Parathyroid adenoma (tissue), 2 donors: ENCODE data around the gene NPY1R.

Experiments
- H2AFZ ChIP-seq: fragments of 300-600 bp; sonication (generic); one replicate; pipeline ENCODE4 v1.7.0; 2017; ENCODE audit warnings: antibody characterized with exemption, mild to moderate bottlenecking
- H3K27ac ChIP-seq: fragments of 300-600 bp; sonication (generic); one replicate; pipeline ENCODE4 v1.7.0; 2017
- H3K27me3 ChIP-seq: fragments of 300-600 bp; sonication (generic); one replicate; pipeline ENCODE4 v1.7.0; 2017; ENCODE audit warnings: low read length; ENCODE audit not compliant: control insufficient read depth, insufficient read depth
- H3K36me3 ChIP-seq: fragments of 300-600 bp; sonication (generic); one replicate; pipeline ENCODE4 v1.7.0; 2017; ENCODE audit warnings: low read length; ENCODE audit not compliant: control insufficient read depth, insufficient read depth
- H3K4me1 ChIP-seq: fragments of 300-600 bp; sonication (generic); one replicate; pipeline ENCODE4 v1.7.0; 2017; ENCODE audit warnings: control low read depth
- H3K4me2 ChIP-seq: fragments of 300-600 bp; sonication (generic); one replicate; pipeline ENCODE4 v1.7.0; 2017; ENCODE audit warnings: low read length
- H3K4me3 ChIP-seq: fragments of 300-600 bp; sonication (generic); one replicate; pipeline ENCODE4 v1.7.0; 2017; ENCODE audit warnings: low read depth, low read length
- H3K79me2 ChIP-seq: fragments of 300-600 bp; sonication (generic); one replicate; pipeline ENCODE4 v1.7.0; 2017; ENCODE audit warnings: control low read depth
- H3K9ac ChIP-seq: fragments of 300-600 bp; sonication (generic); one replicate; pipeline ENCODE4 v1.7.0; 2017; ENCODE audit warnings: mild to moderate bottlenecking
- H3K9me3 ChIP-seq: fragments of 300-600 bp; sonication (generic); one replicate; pipeline ENCODE4 v1.7.0; 2017; ENCODE audit warnings: low read length; ENCODE audit not compliant: control insufficient read depth
- TF ChIP-seq, protein P1 (sequence below): fragments of 300-600 bp; sonication (generic); IDR thresholded peaks from one replicate; pipeline ENCODE4 v1.7.0; 2017; ENCODE audit warnings: antibody characterized with exemption, mild to moderate bottlenecking
- donor health status: primary hyperparathyroidism.

NPY1R gene

DNA sequence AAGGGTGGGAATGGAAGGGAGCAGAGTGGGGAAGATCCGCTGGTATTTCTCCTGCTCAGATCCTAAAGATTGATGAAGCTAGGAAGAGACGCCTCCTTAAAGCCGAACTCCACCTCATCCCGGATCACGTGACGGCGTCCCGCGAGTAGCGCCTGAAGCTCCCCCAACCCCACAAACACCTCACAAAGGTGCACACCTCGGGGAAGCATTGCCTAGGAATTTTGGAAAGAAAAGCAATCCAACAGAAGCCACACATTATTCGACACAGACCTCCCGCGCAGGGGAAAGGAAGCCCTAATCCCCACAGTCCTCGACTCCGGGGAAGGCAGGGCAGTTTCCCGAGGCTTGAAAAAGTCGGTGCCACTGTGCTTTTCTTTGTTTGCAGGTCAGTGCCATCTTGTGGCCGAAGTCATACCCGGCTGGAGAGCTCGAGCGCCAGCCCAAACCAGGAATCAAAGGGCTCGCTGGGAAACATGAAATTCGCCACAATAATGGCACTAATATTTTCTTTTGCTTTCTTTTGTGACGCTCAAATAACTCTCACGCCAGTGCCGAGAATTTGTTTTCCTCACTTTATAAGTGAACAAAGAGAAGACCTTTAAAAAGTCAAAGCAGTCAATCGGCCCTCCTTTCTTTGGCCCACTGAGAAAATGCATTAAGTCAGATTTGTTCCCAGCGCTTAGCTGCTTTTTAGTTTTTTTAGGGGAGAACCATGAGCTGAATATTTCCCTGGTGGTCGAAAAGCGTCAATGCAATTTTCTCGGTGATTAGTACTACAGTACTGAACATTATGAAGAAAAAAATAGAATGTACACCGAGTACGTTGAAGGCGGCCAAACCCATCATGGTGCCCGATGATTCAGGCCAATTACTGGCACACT is at the start of gene NPY1R:
TSS of gene NPY1R (minus strand) at position 71 of the 881 bp plus-strand sequence. CDS start 6,042 bp downstream, outside the sequence.
- no peaks in the 10 kb centered on the region for H3K9me3 ChIP-seq
- H3K4me3 ChIP-seq = peak within 1 kb of the TSS; percentile 74

DNA sequence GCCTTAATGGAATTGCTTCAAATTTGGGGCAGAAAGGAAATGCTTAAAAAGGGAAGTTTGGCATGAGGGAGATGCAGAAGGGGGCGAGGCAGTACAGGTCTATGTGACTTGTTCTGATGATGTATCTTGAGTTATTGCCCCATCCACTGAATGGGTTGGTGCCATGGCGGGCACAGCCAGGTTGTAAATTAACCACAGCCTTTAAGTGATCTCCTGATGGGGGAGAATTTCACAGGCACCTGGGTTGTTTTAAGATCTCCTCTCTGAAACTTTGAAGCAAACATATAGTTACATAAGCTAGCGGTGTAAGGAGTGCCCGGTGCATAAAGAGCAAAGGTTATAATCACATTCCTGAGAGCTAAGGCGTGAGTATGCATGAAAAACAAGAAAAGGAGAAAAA is 48.3 kb upstream of the NPY1R start:
- Histone ChIP-seq H3K4me3 (no peak overlapping the region), H3K27me3 (no peaks in the 10 kb centered on the region), H3K4me1 (no peaks in the 10 kb centered on the region), H2AFZ (no peak overlapping the region), H3K79me2 (no peaks in the 10 kb centered on the region), H3K36me3 (no peaks in the 10 kb centered on the region), H3K9me3 (no peaks in the 10 kb centered on the region), H3K9ac (no peak overlapping the region), H3K4me2 (no peak overlapping the region), H3K27ac (no peak overlapping the region)
- TF ChIP-seq, protein P1, sequence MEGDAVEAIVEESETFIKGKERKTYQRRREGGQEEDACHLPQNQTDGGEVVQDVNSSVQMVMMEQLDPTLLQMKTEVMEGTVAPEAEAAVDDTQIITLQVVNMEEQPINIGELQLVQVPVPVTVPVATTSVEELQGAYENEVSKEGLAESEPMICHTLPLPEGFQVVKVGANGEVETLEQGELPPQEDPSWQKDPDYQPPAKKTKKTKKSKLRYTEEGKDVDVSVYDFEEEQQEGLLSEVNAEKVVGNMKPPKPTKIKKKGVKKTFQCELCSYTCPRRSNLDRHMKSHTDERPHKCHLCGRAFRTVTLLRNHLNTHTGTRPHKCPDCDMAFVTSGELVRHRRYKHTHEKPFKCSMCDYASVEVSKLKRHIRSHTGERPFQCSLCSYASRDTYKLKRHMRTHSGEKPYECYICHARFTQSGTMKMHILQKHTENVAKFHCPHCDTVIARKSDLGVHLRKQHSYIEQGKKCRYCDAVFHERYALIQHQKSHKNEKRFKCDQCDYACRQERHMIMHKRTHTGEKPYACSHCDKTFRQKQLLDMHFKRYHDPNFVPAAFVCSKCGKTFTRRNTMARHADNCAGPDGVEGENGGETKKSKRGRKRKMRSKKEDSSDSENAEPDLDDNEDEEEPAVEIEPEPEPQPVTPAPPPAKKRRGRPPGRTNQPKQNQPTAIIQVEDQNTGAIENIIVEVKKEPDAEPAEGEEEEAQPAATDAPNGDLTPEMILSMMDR = no peak

More for the DNA sequence above, at the start of gene NPY1R:
- H3K9ac ChIP-seq = no peak within 1 kb of the TSS
- H3K36me3 ChIP-seq = no peaks in the 10 kb centered on the region
- TF ChIP-seq, protein P1 = peak; percentile 43
- H3K79me2 ChIP-seq = no peaks in the 10 kb centered on the region
- H3K27ac ChIP-seq = no peak within 1 kb of the TSS
- H3K4me2 ChIP-seq = peak within 1 kb of the TSS; percentile 97
- H3K27me3 ChIP-seq = no peaks in the 10 kb centered on the region
- no peaks in the 10 kb centered on the region for H3K4me1 ChIP-seq
- H2AFZ ChIP-seq = peak within 1 kb of the TSS; percentile 68

DNA sequence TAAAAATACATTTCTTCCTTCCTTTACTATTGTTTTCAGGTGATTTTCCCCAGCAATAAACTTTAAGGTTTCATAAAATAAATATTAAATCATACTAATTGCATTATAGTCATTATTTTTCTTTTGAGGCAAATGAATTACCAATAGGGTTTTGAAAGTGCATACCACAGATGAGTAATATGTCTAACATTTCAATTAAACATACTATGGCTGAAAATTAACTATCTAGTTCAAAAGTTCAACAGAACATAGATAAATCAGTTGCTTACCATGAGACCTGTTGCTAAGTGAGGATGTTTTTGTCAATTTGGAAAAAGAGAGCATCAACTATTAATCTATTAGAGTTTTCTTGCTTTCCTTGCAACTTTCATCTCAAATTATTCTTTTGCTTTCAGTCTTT is 46.3 kb upstream of the NPY1R start:
- Histone ChIP-seq H3K27ac (no peak overlapping the region), H3K36me3 (no peaks in the 10 kb centered on the region), H3K9ac (no peak overlapping the region), H3K27me3 (no peaks in the 10 kb centered on the region), H3K9me3 (no peaks in the 10 kb centered on the region), H3K4me3 (no peak overlapping the region), H3K4me1 (no peaks in the 10 kb centered on the region), H2AFZ (no peak overlapping the region), H3K4me2 (no peak overlapping the region), H3K79me2 (no peaks in the 10 kb centered on the region)
- TF ChIP-seq, protein P1 = no peak

DNA sequence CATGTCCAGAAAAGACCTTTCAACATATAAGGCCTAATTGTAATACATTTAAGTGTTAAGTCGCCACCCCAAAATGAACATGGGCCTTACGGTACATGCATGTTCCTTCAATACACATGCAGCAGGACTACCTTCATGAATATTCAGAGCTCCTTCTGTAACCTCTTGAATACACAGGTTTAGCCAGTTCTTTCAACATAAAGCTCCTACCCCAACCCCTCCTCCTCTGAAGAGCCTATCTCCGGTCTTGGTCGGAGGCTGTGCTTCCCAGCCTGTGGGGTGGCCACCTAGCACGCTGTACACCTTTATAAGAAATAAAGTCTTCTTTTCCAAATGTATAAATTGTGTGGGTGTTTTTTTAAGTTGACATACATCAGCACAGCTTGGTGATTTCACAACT is 39.6 kb upstream of the NPY1R start:
- H3K9me3 ChIP-seq = no peaks in the 10 kb centered on the region
- no peak overlapping the region for H3K9ac ChIP-seq
- no peak overlapping the region for H3K27ac ChIP-seq
- H3K4me2 ChIP-seq = no peak overlapping the region
- H3K27me3 ChIP-seq = no peaks in the 10 kb centered on the region
- no peaks in the 10 kb centered on the region for H3K4me1 ChIP-seq
- H3K79me2 ChIP-seq = no peaks in the 10 kb centered on the region
- TF ChIP-seq, protein P1 = no peak
- no peak overlapping the region for H3K4me3 ChIP-seq
- no peak overlapping the region for H2AFZ ChIP-seq
- H3K36me3 ChIP-seq = no peaks in the 10 kb centered on the region

DNA sequence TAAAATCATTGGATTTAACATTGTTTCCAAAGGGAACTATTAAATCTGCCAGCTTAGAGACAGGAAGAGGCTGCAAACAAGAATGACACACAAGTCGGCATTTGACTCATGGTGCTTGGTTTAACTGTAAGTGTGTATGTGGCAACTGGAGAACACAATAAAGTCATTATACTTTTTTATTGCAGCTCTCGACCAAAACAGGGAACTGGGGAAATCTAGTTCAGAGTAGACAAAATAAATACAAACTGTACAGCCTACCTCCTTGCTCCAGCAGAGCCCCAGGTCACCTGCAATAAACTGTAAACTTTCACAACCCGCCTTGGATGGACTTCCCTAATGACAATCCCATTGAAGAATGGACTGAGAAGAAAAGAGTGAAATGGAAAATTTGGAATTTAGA is 35.3 kb upstream of the NPY1R start:
- Histone ChIP-seq H3K9me3 (no peaks in the 10 kb centered on the region), H3K36me3 (no peaks in the 10 kb centered on the region), H2AFZ (no peak overlapping the region), H3K79me2 (no peaks in the 10 kb centered on the region), H3K4me3 (no peak overlapping the region), H3K4me1 (no peaks in the 10 kb centered on the region), H3K9ac (no peak overlapping the region), H3K4me2 (no peak overlapping the region), H3K27me3 (no peaks in the 10 kb centered on the region), H3K27ac (no peak overlapping the region)
- TF ChIP-seq, protein P1 = no peak
